ENCODE results near the gene REPS1.

The REPS1 gene

DNA sequence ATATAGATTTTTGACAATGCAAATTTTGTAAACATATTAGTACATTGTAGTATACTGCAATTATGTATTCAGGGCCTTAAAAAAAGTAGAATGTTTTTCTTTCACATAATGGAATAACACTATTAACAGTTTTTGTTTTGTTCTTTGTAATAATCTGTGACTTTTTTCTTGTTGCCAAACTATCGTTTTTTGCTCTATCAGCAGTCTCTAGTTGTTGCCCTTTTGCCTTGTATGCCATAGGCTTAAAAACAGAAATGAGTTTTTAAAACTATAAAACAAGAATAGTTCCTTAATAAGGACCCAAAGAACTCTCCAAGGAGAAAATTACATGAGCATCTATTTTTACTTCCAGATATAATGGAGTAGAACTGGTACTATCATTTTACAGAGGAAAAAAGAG, 29.5 kb downstream of the REPS1 start:
- Histone ChIP-seq H3K36me3 (ENCODE audit: control insufficient read depth in 2 of 2, insufficient read depth in 1 of 2, low read length in 2 of 2) (no peaks in the 10 kb centered on the region), H3K4me3 (ENCODE audit: low read depth, low read length) (no peak overlapping the region), H3K9me3 (ENCODE audit: control insufficient read depth, insufficient read depth, low read depth, low read length) (no peaks in the 10 kb centered on the region), H3K27ac (ENCODE audit: extremely low read depth, low read depth, low read length) (no peak overlapping the region), H3K4me1 (ENCODE audit: control insufficient read depth, insufficient read depth, low read length) (peaks cover 4% of the 10 kb centered on the region)
- TF ChIP-seq, protein P1, sequence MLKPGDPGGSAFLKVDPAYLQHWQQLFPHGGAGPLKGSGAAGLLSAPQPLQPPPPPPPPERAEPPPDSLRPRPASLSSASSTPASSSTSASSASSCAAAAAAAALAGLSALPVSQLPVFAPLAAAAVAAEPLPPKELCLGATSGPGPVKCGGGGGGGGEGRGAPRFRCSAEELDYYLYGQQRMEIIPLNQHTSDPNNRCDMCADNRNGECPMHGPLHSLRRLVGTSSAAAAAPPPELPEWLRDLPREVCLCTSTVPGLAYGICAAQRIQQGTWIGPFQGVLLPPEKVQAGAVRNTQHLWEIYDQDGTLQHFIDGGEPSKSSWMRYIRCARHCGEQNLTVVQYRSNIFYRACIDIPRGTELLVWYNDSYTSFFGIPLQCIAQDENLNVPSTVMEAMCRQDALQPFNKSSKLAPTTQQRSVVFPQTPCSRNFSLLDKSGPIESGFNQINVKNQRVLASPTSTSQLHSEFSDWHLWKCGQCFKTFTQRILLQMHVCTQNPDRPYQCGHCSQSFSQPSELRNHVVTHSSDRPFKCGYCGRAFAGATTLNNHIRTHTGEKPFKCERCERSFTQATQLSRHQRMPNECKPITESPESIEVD (tag by site-specific recombination; IDR thresholded peaks at IDR 0.05): peak; percentile 39
- TF ChIP-seq, protein P2, sequence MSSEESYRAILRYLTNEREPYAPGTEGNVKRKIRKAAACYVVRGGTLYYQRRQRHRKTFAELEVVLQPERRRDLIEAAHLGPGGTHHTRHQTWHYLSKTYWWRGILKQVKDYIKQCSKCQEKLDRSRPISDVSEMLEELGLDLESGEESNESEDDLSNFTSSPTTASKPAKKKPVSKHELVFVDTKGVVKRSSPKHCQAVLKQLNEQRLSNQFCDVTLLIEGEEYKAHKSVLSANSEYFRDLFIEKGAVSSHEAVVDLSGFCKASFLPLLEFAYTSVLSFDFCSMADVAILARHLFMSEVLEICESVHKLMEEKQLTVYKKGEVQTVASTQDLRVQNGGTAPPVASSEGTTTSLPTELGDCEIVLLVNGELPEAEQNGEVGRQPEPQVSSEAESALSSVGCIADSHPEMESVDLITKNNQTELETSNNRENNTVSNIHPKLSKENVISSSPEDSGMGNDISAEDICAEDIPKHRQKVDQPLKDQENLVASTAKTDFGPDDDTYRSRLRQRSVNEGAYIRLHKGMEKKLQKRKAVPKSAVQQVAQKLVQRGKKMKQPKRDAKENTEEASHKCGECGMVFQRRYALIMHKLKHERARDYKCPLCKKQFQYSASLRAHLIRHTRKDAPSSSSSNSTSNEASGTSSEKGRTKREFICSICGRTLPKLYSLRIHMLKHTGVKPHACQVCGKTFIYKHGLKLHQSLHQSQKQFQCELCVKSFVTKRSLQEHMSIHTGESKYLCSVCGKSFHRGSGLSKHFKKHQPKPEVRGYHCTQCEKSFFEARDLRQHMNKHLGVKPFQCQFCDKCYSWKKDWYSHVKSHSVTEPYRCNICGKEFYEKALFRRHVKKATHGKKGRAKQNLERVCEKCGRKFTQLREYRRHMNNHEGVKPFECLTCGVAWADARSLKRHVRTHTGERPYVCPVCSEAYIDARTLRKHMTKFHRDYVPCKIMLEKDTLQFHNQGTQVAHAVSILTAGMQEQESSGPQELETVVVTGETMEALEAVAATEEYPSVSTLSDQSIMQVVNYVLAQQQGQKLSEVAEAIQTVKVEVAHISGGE (tag by site-specific recombination; conservative IDR thresholded peaks at IDR 0.05; ENCODE audit: low read depth): no peak
- TF ChIP-seq ZNF792 (tag by site-specific recombination; IDR thresholded peaks at IDR 0.05) (no peak), ZNF626 (tag by site-specific recombination; IDR thresholded peaks at IDR 0.05) (no peak)
- TF ChIP-seq, protein P3, sequence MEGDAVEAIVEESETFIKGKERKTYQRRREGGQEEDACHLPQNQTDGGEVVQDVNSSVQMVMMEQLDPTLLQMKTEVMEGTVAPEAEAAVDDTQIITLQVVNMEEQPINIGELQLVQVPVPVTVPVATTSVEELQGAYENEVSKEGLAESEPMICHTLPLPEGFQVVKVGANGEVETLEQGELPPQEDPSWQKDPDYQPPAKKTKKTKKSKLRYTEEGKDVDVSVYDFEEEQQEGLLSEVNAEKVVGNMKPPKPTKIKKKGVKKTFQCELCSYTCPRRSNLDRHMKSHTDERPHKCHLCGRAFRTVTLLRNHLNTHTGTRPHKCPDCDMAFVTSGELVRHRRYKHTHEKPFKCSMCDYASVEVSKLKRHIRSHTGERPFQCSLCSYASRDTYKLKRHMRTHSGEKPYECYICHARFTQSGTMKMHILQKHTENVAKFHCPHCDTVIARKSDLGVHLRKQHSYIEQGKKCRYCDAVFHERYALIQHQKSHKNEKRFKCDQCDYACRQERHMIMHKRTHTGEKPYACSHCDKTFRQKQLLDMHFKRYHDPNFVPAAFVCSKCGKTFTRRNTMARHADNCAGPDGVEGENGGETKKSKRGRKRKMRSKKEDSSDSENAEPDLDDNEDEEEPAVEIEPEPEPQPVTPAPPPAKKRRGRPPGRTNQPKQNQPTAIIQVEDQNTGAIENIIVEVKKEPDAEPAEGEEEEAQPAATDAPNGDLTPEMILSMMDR (tag by site-specific recombination; IDR thresholded peaks at IDR 0.05): no peak
- ChIA-PET POLR2A (no interaction called here), CTCF (no interaction called here)

DNA sequence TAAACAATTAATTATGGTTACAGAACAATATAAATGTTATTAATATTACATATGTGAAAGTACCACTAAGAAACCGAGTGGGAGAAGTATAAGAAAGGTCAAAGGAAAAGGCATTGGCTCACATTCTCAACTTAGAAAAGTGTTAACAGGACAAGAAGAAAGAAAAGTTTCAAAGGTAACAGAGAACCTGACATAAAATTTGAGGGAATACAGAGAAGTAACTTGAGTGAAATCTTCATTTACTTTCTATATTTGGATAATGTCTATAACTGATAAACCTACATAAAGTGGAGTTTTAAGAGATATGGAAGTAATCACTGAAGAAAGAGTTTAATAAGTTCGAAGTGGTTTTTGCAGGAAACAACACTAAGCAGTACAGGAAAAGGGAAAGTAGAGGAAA, 30.1 kb downstream of the REPS1 start:
- H3K36me3 ChIP-seq (ENCODE audit: control insufficient read depth in 2 of 2, insufficient read depth in 1 of 2, low read length in 2 of 2): no peaks in the 10 kb centered on the region
- H3K4me1 ChIP-seq (ENCODE audit: control insufficient read depth, insufficient read depth, low read length): peaks cover 4% of the 10 kb centered on the region
- no peak overlapping the region for H3K27ac ChIP-seq (ENCODE audit: extremely low read depth, low read depth, low read length)
- TF ChIP-seq ZXDB (tag by site-specific recombination; IDR thresholded peaks at IDR 0.05) (no peak), PRDM1 (tag by site-specific recombination; IDR thresholded peaks at IDR 0.05) (peak; percentile 72)
- no peaks in the 10 kb centered on the region for H3K9me3 ChIP-seq (ENCODE audit: control insufficient read depth, insufficient read depth, low read depth, low read length)
- H3K4me3 ChIP-seq (ENCODE audit: low read depth, low read length): no peak overlapping the region
- ChIA-PET CTCF (no interaction called here), POLR2A (no interaction called here)

DNA sequence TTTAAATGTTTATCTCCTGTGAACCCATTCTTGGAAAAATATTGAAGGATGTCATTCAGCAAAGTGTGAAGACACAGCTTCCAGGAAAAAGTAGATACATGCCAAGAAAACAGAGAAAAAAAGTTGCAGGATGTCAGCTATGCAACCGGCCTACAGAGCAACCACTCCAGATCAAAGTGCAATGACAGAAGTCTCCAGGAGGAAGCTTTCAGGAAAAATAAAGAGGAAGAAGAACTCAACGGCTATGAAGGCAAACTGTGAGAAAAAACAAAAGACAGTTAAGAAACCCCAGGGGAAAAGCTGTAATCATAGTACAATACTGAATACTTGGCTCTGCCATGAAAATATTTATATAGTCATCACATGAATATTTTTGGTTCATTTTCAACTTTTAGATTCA, 30.6 kb downstream of the REPS1 start:
- peaks cover 4% of the 10 kb centered on the region for H3K4me1 ChIP-seq (ENCODE audit: control insufficient read depth, insufficient read depth, low read length)
- POLR2A ChIA-PET: no interaction called here
- TF ChIP-seq SP2 (tag by site-specific recombination; IDR thresholded peaks at IDR 0.05): no peak
- TF ChIP-seq, protein P4, sequence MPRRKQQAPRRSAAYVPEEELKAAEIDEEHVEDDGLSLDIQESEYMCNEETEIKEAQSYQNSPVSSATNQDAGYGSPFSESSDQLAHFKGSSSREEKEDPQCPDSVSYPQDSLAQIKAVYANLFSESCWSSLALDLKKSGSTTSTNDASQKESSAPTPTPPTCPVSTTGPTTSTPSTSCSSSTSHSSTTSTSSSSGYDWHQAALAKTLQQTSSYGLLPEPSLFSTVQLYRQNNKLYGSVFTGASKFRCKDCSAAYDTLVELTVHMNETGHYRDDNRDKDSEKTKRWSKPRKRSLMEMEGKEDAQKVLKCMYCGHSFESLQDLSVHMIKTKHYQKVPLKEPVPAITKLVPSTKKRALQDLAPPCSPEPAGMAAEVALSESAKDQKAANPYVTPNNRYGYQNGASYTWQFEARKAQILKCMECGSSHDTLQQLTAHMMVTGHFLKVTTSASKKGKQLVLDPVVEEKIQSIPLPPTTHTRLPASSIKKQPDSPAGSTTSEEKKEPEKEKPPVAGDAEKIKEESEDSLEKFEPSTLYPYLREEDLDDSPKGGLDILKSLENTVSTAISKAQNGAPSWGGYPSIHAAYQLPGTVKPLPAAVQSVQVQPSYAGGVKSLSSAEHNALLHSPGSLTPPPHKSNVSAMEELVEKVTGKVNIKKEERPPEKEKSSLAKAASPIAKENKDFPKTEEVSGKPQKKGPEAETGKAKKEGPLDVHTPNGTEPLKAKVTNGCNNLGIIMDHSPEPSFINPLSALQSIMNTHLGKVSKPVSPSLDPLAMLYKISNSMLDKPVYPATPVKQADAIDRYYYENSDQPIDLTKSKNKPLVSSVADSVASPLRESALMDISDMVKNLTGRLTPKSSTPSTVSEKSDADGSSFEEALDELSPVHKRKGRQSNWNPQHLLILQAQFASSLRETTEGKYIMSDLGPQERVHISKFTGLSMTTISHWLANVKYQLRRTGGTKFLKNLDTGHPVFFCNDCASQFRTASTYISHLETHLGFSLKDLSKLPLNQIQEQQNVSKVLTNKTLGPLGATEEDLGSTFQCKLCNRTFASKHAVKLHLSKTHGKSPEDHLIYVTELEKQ (tag by site-specific recombination; IDR thresholded peaks at IDR 0.05; ENCODE audit: borderline replicate concordance): no peak
- TF ChIP-seq ZNF140 (tag by site-specific recombination; IDR thresholded peaks at IDR 0.05): no peak
- no peak for TF ChIP-seq ZNF184 (tag by site-specific recombination; IDR thresholded peaks at IDR 0.05)
- TF ChIP-seq ZNF701 (tag by site-specific recombination; IDR thresholded peaks at IDR 0.05): no peak
- no peak for TF ChIP-seq KLF7 (tag by site-specific recombination; IDR thresholded peaks at IDR 0.05; ENCODE audit: borderline replicate concordance)
- TF ChIP-seq, protein P5, sequence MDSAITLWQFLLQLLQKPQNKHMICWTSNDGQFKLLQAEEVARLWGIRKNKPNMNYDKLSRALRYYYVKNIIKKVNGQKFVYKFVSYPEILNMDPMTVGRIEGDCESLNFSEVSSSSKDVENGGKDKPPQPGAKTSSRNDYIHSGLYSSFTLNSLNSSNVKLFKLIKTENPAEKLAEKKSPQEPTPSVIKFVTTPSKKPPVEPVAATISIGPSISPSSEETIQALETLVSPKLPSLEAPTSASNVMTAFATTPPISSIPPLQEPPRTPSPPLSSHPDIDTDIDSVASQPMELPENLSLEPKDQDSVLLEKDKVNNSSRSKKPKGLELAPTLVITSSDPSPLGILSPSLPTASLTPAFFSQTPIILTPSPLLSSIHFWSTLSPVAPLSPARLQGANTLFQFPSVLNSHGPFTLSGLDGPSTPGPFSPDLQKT (IDR thresholded peaks at IDR 0.05; ENCODE audit: borderline replicate concordance, low read depth, low read length): no peak
- TF ChIP-seq ZNF585B (tag by site-specific recombination; IDR thresholded peaks at IDR 0.05): no peak
- TF ChIP-seq HOXC10 (CRISPR knock-in tag; IDR thresholded peaks at IDR 0.05): no peak
- no peak for TF ChIP-seq ZNF560 (tag by site-specific recombination; IDR thresholded peaks at IDR 0.05; ENCODE audit: borderline replicate concordance)
- no peak for TF ChIP-seq IKZF3 (tag by site-specific recombination; IDR thresholded peaks at IDR 0.05)
- TF ChIP-seq ZNF16 (tag by site-specific recombination; IDR thresholded peaks at IDR 0.05; ENCODE audit: low read depth): no peak
- no peak for TF ChIP-seq ZFP69B (tag by site-specific recombination; IDR thresholded peaks at IDR 0.05)

More for the DNA sequence above, 30.6 kb downstream of the REPS1 start:
- H3K4me3 ChIP-seq (ENCODE audit: low read depth, low read length): no peak overlapping the region
- no peaks in the 10 kb centered on the region for H3K9me3 ChIP-seq (ENCODE audit: control insufficient read depth, insufficient read depth, low read depth, low read length)
- CTCF ChIA-PET: interaction anchor here (1.1 kb wide), 1 partner anchor 11 kb away, joined by 3 read pairs; no protein-coding TSS in a partner anchor
- H3K27ac ChIP-seq (ENCODE audit: extremely low read depth, low read depth, low read length): no peak overlapping the region
- no peaks in the 10 kb centered on the region for H3K36me3 ChIP-seq (ENCODE audit: control insufficient read depth in 2 of 2, insufficient read depth in 1 of 2, low read length in 2 of 2)

Measured in HEK293 (cell line).